ENCODE data around the gene NUBPL. TPM values are rescaled to one million over a fixed set of nuclear protein-coding genes. Genes with fewer than 3 reads are reported as not detected.

NUBPL gene
- polyA plus RNA-seq, 1 donor (not counting 4 experiments of a cell fraction or from before 2014, with no cell fraction given) = 18.8 TPM

- no peaks in the 10 kb centered on the region for H3K9me1 ChIP-seq (ENCODE audit: control insufficient read depth, extremely low read depth, insufficient read depth, low read length)
Measured at GRCh38 chr14:31909977-31910376, 348.8 kb downstream of the NUBPL start.

More at GRCh38 chr14:31909977-31910376, 348.8 kb downstream of the NUBPL start:
- no peaks in the 10 kb centered on the region for H4K20me1 ChIP-seq (ENCODE audit: control insufficient read depth, extremely low read depth, insufficient read depth, low read length)
- FAIRE-seq (no peak), DNase-seq (ENCODE audit: low read depth, low spot score) (no peak)
- H3K27me3 ChIP-seq (ENCODE audit: control insufficient read depth, extremely low read depth, insufficient read depth, low read length) = no peaks in the 10 kb centered on the region
- no peaks in the 10 kb centered on the region for H3K9me3 ChIP-seq (ENCODE audit: control insufficient read depth, low read depth, low read length)
- H3K9ac ChIP-seq (ENCODE audit: control insufficient read depth, extremely low read depth, insufficient read depth, low read length) = no peak overlapping the region
- no peak overlapping the region for H3K4me3 ChIP-seq (ENCODE audit: control insufficient read depth in 2 of 3, extremely low read depth in 1 of 3, insufficient read depth in 2 of 3, low read depth in 1 of 3, low read length in 3 of 3)
- H3K4me1 ChIP-seq (ENCODE audit: control insufficient read depth, extremely low read depth, insufficient read depth, low read length) = no peaks in the 10 kb centered on the region
- H3K36me3 ChIP-seq (ENCODE audit: control insufficient read depth in 2 of 2, extremely low read depth in 1 of 2, insufficient read depth in 2 of 2, low read length in 2 of 2) = no peaks in the 10 kb centered on the region
- no peak overlapping the region for H2AFZ ChIP-seq (ENCODE audit: control insufficient read depth, low read length)
- TF ChIP-seq CTCF (optimal IDR thresholded peaks at IDR 0.05 in 1 of 3, IDR thresholded peaks at IDR 0.05 in 1 of 3, conservative IDR thresholded peaks at IDR 0.05 in 1 of 3; ENCODE audit: extremely low read depth in 1 of 3, insufficient read depth in 2 of 3, low read length in 3 of 3) (no peak), EZH2 (IDR thresholded peaks at IDR 0.05; ENCODE audit: low read length) (no peak)
- H3K4me2 ChIP-seq (ENCODE audit: control insufficient read depth, extremely low read depth, insufficient read depth, low read depth, low read length) = no peak overlapping the region
- no peaks in the 10 kb centered on the region for H3K79me2 ChIP-seq (ENCODE audit: control insufficient read depth, insufficient read depth, low read length)
- dilution Hi-C loops (cut with MboI; ENCODE audit: extremely low pct_ligation_motif_present, low sequenced_read_pairs) = no loop called here
- H3K27ac ChIP-seq (ENCODE audit: control insufficient read depth, insufficient read depth, low read length) = no peak overlapping the region

Small RNA genes lying within 50 kb of the gene (small RNA-seq; reads per million reads assigned to genes)
- gene RNU6-455P (ENCODE audit: insufficient read length in 3 of 3, low read depth in 3 of 3, low replicate concordance in 1 of 3) (0 reads per million in 3 experiments), gene RNU6-602P (ENCODE audit: insufficient read length in 3 of 3, low read depth in 3 of 3, low replicate concordance in 1 of 3) (0 reads per million in 3 experiments)

Other genes starting within 250 kb of the NUBPL start
- gene HEATR5A, start 140.9 kb upstream of the NUBPL start, polyA plus RNA-seq = 12.7 to 16.7 TPM (median 15.1 TPM) in 3 replicates
- 13.1 to 26.2 TPM (median 22.3 TPM) in 3 replicates for gene DTD2, start 103.9 kb upstream of the NUBPL start, polyA plus RNA-seq
- not detected in 3 replicates for gene GPR33, start 73.4 kb upstream of the NUBPL start, polyA plus RNA-seq